GM12891 (cell line): Measurements from ENCODE around the gene TNFAIP3.

ENCODE experiments used
- PAX5 ChIP-seq: IDR thresholded peaks from 2 replicates; pipeline ENCODE4 v1.6.1; 2011; ENCODE audit warnings: low read length, moderate library complexity, mild to moderate bottlenecking; ENCODE audit not compliant: insufficient read depth, severe bottlenecking
- POLR2A ChIP-seq: IDR thresholded peaks from 2 replicates; pipeline ENCODE4 v1.6.1; 2011; ENCODE audit warnings: low read depth, low read length, control low read depth
- POLR2AphosphoS5 ChIP-seq: IDR thresholded peaks from 2 replicates; pipeline ENCODE4 v1.6.1; 2011; ENCODE audit warnings: low read depth, low read length, control low read depth
- POU2F2 ChIP-seq: IDR thresholded peaks from 2 replicates; pipeline ENCODE4 v1.6.1; 2011; ENCODE audit warnings: low read depth, mild to moderate bottlenecking, control low read depth, low read length, moderate library complexity
- SPI1 ChIP-seq: IDR thresholded peaks from 2 replicates; pipeline ENCODE4 v1.6.1; 2011; ENCODE audit warnings: low read depth, low read length, control low read depth
- TAF1 ChIP-seq: IDR thresholded peaks from 2 replicates; pipeline ENCODE4 v1.6.1; 2011; ENCODE audit warnings: low read depth, low read length, control low read depth

DNA sequence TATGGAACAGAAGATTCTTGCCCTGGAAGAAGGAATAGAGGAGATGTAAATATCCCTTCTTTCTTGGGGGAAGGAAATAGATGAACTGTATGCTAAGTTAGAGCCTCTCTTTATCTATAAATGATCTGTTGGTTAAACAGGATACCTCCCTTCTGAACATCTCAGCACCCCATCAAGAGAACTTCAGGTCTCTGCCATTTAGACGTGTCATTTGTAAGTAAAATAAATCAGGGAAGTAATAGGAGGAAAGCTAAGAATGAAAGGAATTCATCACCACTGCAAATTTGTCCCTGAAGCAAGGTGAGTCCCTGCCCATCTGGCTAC lies 42.5 kb upstream of the TNFAIP3 start:
- TF ChIP-seq POLR2A (no peak), SPI1 (no peak), POLR2AphosphoS5 (no peak), TAF1 (no peak), POU2F2 (no peak), PAX5 (no peak)
